ENCODE measurements around the gene RPGRIP1.
"Not testable (repeated sequence)": the region's sequence is repeated elsewhere in the genome, so short reads cannot be mapped to it uniquely, and the experiment has no call there.

The RPGRIP1 gene

DNA sequence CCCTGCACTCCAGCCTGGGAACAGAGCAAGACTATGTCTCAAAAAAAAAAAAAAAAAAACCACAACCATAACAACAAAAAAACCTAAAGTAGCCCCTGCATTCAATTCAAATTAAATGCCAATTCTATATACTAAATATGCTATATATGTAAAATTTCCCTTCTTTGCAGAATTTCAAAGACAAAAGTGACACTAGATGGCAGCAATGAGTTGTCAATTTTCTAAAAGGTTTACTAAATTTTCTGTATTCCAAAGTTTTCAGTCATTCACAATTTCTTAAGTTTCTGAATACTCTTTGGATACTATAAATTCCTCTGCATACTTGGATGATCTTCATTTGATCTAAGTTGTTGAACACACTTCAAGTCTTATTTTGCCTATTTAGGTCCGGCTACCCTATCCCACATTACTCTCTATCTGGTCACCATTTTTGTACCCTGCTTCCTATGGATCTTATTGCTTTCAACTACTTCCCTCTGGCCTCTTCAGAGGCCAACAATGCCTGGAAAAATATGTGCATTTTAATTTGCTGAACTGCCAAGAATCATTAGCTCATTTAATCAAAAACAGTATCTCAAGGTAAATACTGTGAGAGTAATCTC, 38.6 kb upstream of the RPGRIP1 start:
- no peak; the same call in 1 of the 2 replicates for TF ChIP-seq POLR2AphosphoS5 (IDR thresholded peaks at IDR 0.05; ENCODE audit: borderline replicate concordance, low read depth, low read length)
- no peak for TF ChIP-seq FOXP2 (optimal IDR thresholded peaks at IDR 0.05; ENCODE audit: control extremely low read depth, extremely low read length, insufficient read depth)
- no peak for TF ChIP-seq EZH2 (IDR thresholded peaks at IDR 0.05)
- H3K9ac ChIP-seq (ENCODE audit: insufficient read length): no peak overlapping the region
- peak overlapping the region; percentile 75 for H3K27ac ChIP-seq
- peaks cover 95% of the 10 kb centered on the region for H3K36me3 ChIP-seq (ENCODE audit: insufficient read depth, low read length)
- no peak for DNase-seq (ENCODE audit: low read depth, low spot score)
- no peak overlapping the region for H3K4me3 ChIP-seq
- no peaks in the 10 kb centered on the region for H3K9me3 ChIP-seq (ENCODE audit: low read depth, low read length)

DNA sequence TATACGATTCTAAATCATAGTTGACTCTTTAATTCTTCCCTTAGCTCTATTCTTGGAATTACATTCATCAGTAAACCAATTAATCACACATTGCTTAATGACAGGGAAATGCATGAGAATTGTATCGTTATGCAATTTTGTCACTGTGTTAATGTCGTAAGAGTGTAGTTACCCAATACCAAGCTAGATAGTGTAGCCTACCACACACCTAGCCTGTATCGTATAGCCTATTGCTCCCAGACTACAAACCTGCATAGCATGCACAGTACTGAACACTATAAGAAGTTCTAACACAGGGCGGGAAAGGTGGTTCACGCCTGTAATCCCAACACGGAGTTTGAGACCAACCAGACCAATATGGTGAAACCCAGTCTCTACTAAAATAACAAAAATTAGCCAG, 35.3 kb upstream of the RPGRIP1 start:
- Histone ChIP-seq H3K27ac (no peak overlapping the region; the same call in 1 of the 2 replicates), H3K4me3 (no peak overlapping the region), H3K36me3 (ENCODE audit: insufficient read depth, low read length) (peaks cover 95% of the 10 kb centered on the region), H3K9me3 (ENCODE audit: low read depth, low read length) (no peaks in the 10 kb centered on the region), H3K9ac (ENCODE audit: insufficient read length) (no peak overlapping the region)
- no peak for TF ChIP-seq FOXP2 (optimal IDR thresholded peaks at IDR 0.05; ENCODE audit: control extremely low read depth, extremely low read length, insufficient read depth)
- TF ChIP-seq POLR2AphosphoS5 (IDR thresholded peaks at IDR 0.05; ENCODE audit: borderline replicate concordance, low read depth, low read length): no peak
- TF ChIP-seq EZH2 (IDR thresholded peaks at IDR 0.05): no peak
- no peak for DNase-seq (ENCODE audit: low read depth, low spot score)

DNA sequence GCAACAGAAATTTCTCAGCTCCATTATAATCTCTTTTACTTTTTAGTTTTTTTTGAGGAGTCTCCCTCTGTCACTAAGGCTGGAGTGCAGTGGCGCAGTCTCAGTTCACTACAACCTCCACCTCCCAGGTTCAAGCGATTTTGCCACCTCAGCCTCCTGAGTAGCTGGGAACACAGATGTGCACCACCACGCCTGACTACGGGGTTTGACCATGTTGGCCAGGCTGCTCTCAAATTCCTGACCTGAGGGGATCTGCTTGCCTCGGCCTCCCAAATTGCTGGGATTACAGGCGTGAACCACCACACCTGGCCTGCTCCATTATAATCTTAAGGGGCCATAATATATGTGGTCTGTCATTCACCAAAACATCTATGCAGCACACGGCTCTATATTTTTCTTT, 34.1 kb upstream of the RPGRIP1 start:
- Histone ChIP-seq H3K27ac (0 out of 2 replicates have a peak overlapping the region, but pooled peaks have one; percentile 5), H3K4me3 (no peak overlapping the region)

DNA sequence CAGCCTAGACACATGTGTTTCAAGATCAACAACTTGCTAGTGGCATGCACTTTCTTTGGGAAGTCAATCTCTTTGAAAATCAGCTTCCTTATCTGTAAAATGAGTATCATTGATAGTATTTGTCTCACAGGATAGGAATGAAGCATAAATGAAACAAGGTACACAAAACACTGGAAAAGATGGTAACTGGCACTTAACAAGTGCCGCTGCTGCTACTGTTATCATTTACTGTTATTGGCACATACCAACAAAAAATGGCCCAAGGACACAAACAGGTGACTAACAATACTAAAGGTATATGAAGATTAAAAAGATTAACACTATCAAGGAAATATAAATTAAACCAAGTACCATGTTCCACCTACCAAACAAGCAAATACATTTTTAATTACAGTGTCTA, 31.5 kb upstream of the RPGRIP1 start:
- TF ChIP-seq EZH2 (IDR thresholded peaks at IDR 0.05): no peak
- TF ChIP-seq POLR2AphosphoS5 (IDR thresholded peaks at IDR 0.05; ENCODE audit: borderline replicate concordance, low read depth, low read length): no peak
- TF ChIP-seq FOXP2 (optimal IDR thresholded peaks at IDR 0.05; ENCODE audit: control extremely low read depth, extremely low read length, insufficient read depth): no peak
- DNase-seq (ENCODE audit: low read depth, low spot score): no peak
- Histone ChIP-seq H3K4me3 (no peak overlapping the region), H3K9ac (ENCODE audit: insufficient read length) (no peak overlapping the region), H3K9me3 (ENCODE audit: low read depth, low read length) (no peaks in the 10 kb centered on the region), H3K36me3 (ENCODE audit: insufficient read depth, low read length) (peaks cover 98% of the 10 kb centered on the region), H3K27ac (peak overlapping the region; percentile 51; the same call in 1 of the 2 replicates)

More for the DNA sequence above, 34.1 kb upstream of the RPGRIP1 start:
- no peak for DNase-seq (ENCODE audit: low read depth, low spot score)
- Histone ChIP-seq H3K9me3 (ENCODE audit: low read depth, low read length) (no peaks in the 10 kb centered on the region), H3K9ac (ENCODE audit: insufficient read length) (no peak overlapping the region), H3K36me3 (ENCODE audit: insufficient read depth, low read length) (peaks cover 95% of the 10 kb centered on the region)
- TF ChIP-seq EZH2 (IDR thresholded peaks at IDR 0.05) (no peak), POLR2AphosphoS5 (IDR thresholded peaks at IDR 0.05; ENCODE audit: borderline replicate concordance, low read depth, low read length) (0 out of 2 replicates have a peak, but pooled peaks have one; percentile 15)

DNA sequence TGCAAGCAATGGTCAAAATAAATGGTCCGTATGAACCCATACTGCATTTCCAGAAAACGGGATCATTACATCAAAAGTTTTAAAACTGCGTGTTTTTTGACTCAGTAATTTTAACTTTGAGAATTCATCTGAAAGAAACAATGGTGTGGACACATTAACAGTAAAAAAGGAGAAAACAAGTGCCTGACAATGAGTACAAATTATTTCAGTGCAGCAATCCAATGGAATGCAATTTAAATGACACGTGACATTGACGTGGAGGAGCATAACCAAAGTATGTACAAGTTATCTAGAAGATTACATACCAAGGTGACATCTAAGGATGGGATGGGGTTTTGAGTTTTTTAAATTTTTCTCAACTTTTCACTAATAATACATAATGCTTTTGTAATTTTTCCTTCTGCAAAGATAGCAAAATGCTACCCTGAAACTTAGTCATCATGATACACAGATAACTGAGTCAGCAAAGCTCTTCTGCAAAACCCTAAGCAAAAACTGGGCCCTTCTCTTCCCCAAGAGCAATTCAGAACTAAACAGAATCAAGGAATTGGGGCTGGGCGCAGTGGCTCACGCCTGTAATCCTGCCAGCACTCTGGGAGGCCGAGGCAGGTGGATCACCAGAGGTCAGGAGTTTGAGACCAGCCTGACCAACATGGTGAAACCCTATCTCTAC, 31.0 kb upstream of the RPGRIP1 start:
- Histone ChIP-seq H3K27ac (peak overlapping the region; percentile 51; the same call in 1 of the 2 replicates), H3K9me3 (ENCODE audit: low read depth, low read length) (no peaks in the 10 kb centered on the region), H3K9ac (ENCODE audit: insufficient read length) (no peak overlapping the region), H3K36me3 (ENCODE audit: insufficient read depth, low read length) (peaks cover 100% of the 10 kb centered on the region), H3K4me3 (no peak overlapping the region)
- TF ChIP-seq POLR2AphosphoS5 (IDR thresholded peaks at IDR 0.05; ENCODE audit: borderline replicate concordance, low read depth, low read length): no peak
- TF ChIP-seq FOXP2 (optimal IDR thresholded peaks at IDR 0.05; ENCODE audit: control extremely low read depth, extremely low read length, insufficient read depth): no peak
- TF ChIP-seq EZH2 (IDR thresholded peaks at IDR 0.05): no peak
- no peak for DNase-seq (ENCODE audit: low read depth, low spot score)

DNA sequence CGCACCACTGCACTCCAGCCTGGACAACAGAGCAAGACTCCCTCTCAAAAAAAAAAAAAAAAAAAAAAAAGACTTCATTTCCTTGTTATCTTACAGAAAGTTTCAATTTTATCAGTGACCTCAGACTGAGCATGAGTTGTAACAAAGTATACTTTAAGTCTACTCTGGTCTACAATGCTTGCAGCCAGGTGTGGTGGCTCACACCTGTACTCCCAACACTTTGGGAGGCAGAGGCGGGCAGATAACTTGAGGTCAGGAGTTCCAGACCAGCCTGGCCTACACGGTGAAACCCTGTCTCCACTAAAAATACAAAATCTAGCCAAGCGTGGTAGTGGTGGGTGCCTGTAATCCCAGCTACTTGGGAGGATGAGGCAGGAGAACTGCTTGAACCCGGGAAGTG, 28.7 kb upstream of the RPGRIP1 start:
- H3K36me3 ChIP-seq (ENCODE audit: insufficient read depth, low read length): peaks cover 100% of the 10 kb centered on the region
- TF ChIP-seq EZH2 (IDR thresholded peaks at IDR 0.05) (no peak), POLR2AphosphoS5 (IDR thresholded peaks at IDR 0.05; ENCODE audit: borderline replicate concordance, low read depth, low read length) (no peak), FOXP2 (optimal IDR thresholded peaks at IDR 0.05; ENCODE audit: control extremely low read depth, extremely low read length, insufficient read depth) (no peak)
- no peak for DNase-seq (ENCODE audit: low read depth, low spot score)
- H3K27ac ChIP-seq: no peak overlapping the region
- H3K9me3 ChIP-seq (ENCODE audit: low read depth, low read length): no peaks in the 10 kb centered on the region
- H3K9ac ChIP-seq (ENCODE audit: insufficient read length): no peak overlapping the region
- no peak overlapping the region for H3K4me3 ChIP-seq

DNA sequence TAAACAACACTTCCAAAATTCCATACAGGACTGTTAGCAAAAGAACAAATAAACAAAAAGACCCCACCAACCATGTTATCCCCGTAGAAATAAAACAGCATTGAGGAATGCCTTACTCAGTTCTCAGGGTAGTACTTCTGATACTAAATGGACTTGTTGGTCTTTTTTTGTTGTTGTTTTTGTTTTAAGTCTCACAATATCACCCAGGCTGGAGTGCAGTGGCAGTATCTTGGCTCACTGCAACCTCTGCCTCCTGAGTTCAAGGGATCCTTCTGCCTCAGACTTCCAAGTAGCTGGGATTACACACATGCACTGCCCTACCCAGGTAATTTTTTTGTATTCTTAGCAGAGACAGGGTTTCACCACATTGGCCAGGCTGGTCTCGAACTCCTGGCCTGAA, 27.7 kb upstream of the RPGRIP1 start:
- DNase-seq (ENCODE audit: low read depth, low spot score): no peak
- Histone ChIP-seq H3K9ac (ENCODE audit: insufficient read length) (no peak overlapping the region), H3K27ac (peak overlapping the region; percentile 49; the same call in 1 of the 2 replicates), H3K9me3 (ENCODE audit: low read depth, low read length) (no peaks in the 10 kb centered on the region), H3K36me3 (ENCODE audit: insufficient read depth, low read length) (peaks cover 100% of the 10 kb centered on the region), H3K4me3 (no peak overlapping the region)
- TF ChIP-seq EZH2 (IDR thresholded peaks at IDR 0.05) (no peak), FOXP2 (optimal IDR thresholded peaks at IDR 0.05; ENCODE audit: control extremely low read depth, extremely low read length, insufficient read depth) (no peak), POLR2AphosphoS5 (IDR thresholded peaks at IDR 0.05; ENCODE audit: borderline replicate concordance, low read depth, low read length) (no peak)

DNA sequence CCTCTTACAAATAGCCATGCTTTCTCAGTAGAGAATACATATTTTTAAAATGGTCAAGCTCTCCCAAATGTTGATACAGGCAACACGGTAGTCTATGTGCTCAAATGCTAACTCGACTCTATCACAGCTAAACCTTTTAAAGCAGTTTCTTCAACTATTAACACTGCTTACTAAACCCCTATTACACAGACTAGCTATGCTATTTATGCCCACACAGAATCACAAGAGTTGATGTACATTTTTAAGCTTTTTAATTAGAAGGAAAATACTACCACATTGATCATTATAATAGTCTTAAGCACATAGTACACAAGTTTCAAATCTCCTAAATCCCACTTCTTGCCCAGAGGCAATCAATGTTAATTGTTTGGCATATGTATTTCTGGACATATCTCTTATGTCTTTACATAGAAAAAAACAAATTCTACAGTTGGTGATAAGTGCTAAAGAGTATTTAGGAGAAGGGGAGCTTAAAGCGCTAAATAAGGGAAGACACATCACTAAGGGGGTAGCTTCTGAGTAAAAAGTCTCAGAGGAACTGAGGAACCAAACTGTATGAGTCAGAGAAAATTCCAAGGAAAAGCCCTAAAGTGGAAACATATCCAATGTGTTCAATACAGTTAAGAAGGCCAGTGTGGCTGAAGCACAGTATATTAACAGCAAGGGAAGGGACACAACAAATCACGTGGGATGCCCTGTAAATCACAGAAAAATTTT, 24.3 kb upstream of the RPGRIP1 start:
- peak overlapping the region; percentile 47 for H3K27ac ChIP-seq
- H3K9me3 ChIP-seq (ENCODE audit: low read depth, low read length): no peaks in the 10 kb centered on the region
- 0 out of 2 replicates have a peak, but pooled peaks have one; percentile 1 for TF ChIP-seq POLR2AphosphoS5 (IDR thresholded peaks at IDR 0.05; ENCODE audit: borderline replicate concordance, low read depth, low read length)
- TF ChIP-seq EZH2 (IDR thresholded peaks at IDR 0.05): no peak
- DNase-seq (ENCODE audit: low read depth, low spot score): no peak
- H3K36me3 ChIP-seq (ENCODE audit: insufficient read depth, low read length): peaks cover 94% of the 10 kb centered on the region
- no peak overlapping the region for H3K4me3 ChIP-seq
- no peak overlapping the region for H3K9ac ChIP-seq (ENCODE audit: insufficient read length)

DNA sequence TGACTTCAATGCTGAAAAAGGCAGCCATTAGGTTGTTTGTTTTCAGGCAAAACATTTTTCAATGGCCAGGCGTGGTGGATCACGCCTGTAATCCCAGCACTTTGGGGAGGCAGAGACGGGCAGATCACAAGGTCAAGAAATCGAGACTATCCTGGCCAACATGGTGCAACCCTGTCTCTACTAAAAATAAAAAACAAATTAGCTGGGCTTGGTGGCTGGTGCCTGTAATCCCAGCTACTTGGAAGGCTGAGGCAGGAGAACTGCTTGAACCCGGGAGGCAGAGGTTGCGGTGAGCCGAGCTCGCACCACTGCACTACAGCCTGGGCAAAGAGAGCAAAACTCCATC, 23.8 kb upstream of the RPGRIP1 start:
- H3K9me3 ChIP-seq (ENCODE audit: low read depth, low read length); H3K9ac ChIP-seq (ENCODE audit: insufficient read length); H3K4me3 ChIP-seq; DNase-seq (ENCODE audit: low read depth, low spot score): not testable (repeated sequence)
- Histone ChIP-seq H3K36me3 (ENCODE audit: insufficient read depth, low read length) (peaks cover 94% of the 10 kb centered on the region), H3K27ac (peak overlapping the region; percentile 47)

All from SK-N-MC (cell line).